Thymus (tissue), 11 donors: ENCODE data around the gene SIGLEC11. TPM values are rescaled to one million over a fixed set of nuclear protein-coding genes. Genes with fewer than 3 reads are reported as not detected.

Source experiments
- DNase-seq, 9 donors: peaks; one replicate each; pipeline ENCODE4 v3.0.0-alpha.2; 2013; ENCODE audit warnings: low spot score in 9 of 9, low read depth in 6 of 9, missing footprints in 1 of 9
- H3K27ac ChIP-seq, 2 donors: one replicate each; pipeline ENCODE4 v1.5.1; 2013; ENCODE audit warnings: control low read depth in 1 of 2, low read depth in 1 of 2, low read length in 1 of 2, mild to moderate bottlenecking in 1 of 2, moderate library complexity in 1 of 2
- H3K27me3 ChIP-seq, 2 donors: one replicate each; pipeline ENCODE4 v1.5.1; 2013; ENCODE audit warnings: low read length in 1 of 2; ENCODE audit not compliant: control insufficient read depth in 2 of 2, insufficient read depth in 1 of 2
- H3K36me3 ChIP-seq, 2 donors: one replicate each; pipeline ENCODE4 v1.5.1; 2013; ENCODE audit warnings: low read length in 1 of 2, mild to moderate bottlenecking in 1 of 2, moderate library complexity in 1 of 2; ENCODE audit not compliant: control insufficient read depth in 2 of 2, insufficient read depth in 2 of 2
- H3K4me1 ChIP-seq, 2 donors: one replicate each; pipeline ENCODE4 v1.5.1; 2013; ENCODE audit warnings: low read length in 2 of 2; ENCODE audit not compliant: control insufficient read depth in 2 of 2, insufficient read depth in 2 of 2
- H3K4me3 ChIP-seq, 2 donors: one replicate each; pipeline ENCODE4 v1.5.1; 2013; ENCODE audit warnings: low read length in 2 of 2, control low read depth in 1 of 2, mild to moderate bottlenecking in 1 of 2
- H3K9me3 ChIP-seq, 2 donors: one replicate each; pipeline ENCODE4 v1.5.1; 2013; ENCODE audit warnings: low read length in 1 of 2, mild to moderate bottlenecking in 1 of 2; ENCODE audit not compliant: control insufficient read depth in 2 of 2, insufficient read depth in 1 of 2
- WGBS: extraction: QIAGEN DNeasy Blood & Tissue Kit; methylation state at CpG from one replicate; pipeline ENCODE4 v1.1.7; 2013; 5-methylcytosine and 5-hydroxymethylcytosine counted together
- polyA plus RNA-seq: library from polyadenylated mRNA; stranded (reverse); fragments of 200-250 nt; gene quantifications from one replicate; pipeline ENCODE4 v1.2.3, GENCODE V29; 2013
- total RNA-seq: library from RNA; stranded (reverse); fragments of 120-200 nt; gene quantifications from one replicate; pipeline ENCODE4 v1.2.4, GENCODE V29; 2013
- donor health status: healthy.

Gene SIGLEC11
- total and polyA plus RNA-seq, 2 donors = 0.14 to 0.98 TPM

GRCh38 chr19:49956115-49956495 is 4.9 kb downstream of the SIGLEC11 start:
- H3K27ac ChIP-seq = no peak overlapping the region

GRCh38 chr19:49954933-49955332 is 6.0 kb downstream of the SIGLEC11 start:
- H3K27ac ChIP-seq = no peak overlapping the region
- no peaks in the 10 kb centered on the region for H3K36me3 ChIP-seq
- peaks cover 0 to 41% of the 10 kb centered on the region in 2 donors for H3K27me3 ChIP-seq
- no peak overlapping the region for H3K4me3 ChIP-seq
- H3K4me1 ChIP-seq = peaks cover 0 to 4% of the 10 kb centered on the region in 2 donors
- no peaks in the 10 kb centered on the region for H3K9me3 ChIP-seq
- DNase-seq = no peak
- WGBS = 91% methylated on average over 11 of the region's 11 CpGs

More at GRCh38 chr19:49956115-49956495, 4.9 kb downstream of the SIGLEC11 start:
- Histone ChIP-seq H3K9me3 (no peaks in the 10 kb centered on the region), H3K27me3 (peaks cover 0 to 37% of the 10 kb centered on the region in 2 donors), H3K36me3 (no peaks in the 10 kb centered on the region), H3K4me3 (no peak overlapping the region), H3K4me1 (peaks cover 0 to 4% of the 10 kb centered on the region in 2 donors)
- WGBS = 92% methylated on average over 9 of the region's 9 CpGs
- DNase-seq = no peak

GRCh38 chr19:49954092-49954829 is 6.7 kb downstream of the SIGLEC11 start:
- no peak overlapping the region for H3K27ac ChIP-seq
- no peak overlapping the region for H3K4me3 ChIP-seq
- peak in 1 of 9 donors; percentile 14 for DNase-seq
- H3K27me3 ChIP-seq = peaks cover 0 to 41% of the 10 kb centered on the region in 2 donors
- 41% methylated on average over 12 of the region's 12 CpGs for WGBS
- H3K4me1 ChIP-seq = peaks cover 0 to 4% of the 10 kb centered on the region in 2 donors
- no peaks in the 10 kb centered on the region for H3K36me3 ChIP-seq
- no peaks in the 10 kb centered on the region for H3K9me3 ChIP-seq

GRCh38 chr19:49953416-49953815 is 7.6 kb downstream of the SIGLEC11 start:
- WGBS = 71% methylated on average over 7 of the region's 7 CpGs
- Histone ChIP-seq H3K9me3 (no peaks in the 10 kb centered on the region), H3K4me3 (no peak overlapping the region), H3K27ac (no peak overlapping the region), H3K36me3 (no peaks in the 10 kb centered on the region), H3K27me3 (peaks cover 0 to 41% of the 10 kb centered on the region in 2 donors), H3K4me1 (peaks cover 0 to 4% of the 10 kb centered on the region in 2 donors)
- DNase-seq = peak in 1 of 9 donors; percentile 10

GRCh38 chr19:49952906-49953305 is 8.1 kb downstream of the SIGLEC11 start:
- no peak overlapping the region for H3K27ac ChIP-seq
- H3K4me1 ChIP-seq = peaks cover 0 to 4% of the 10 kb centered on the region in 2 donors
- H3K27me3 ChIP-seq = peaks cover 0 to 41% of the 10 kb centered on the region in 2 donors
- no peaks in the 10 kb centered on the region for H3K36me3 ChIP-seq
- no peak overlapping the region for H3K4me3 ChIP-seq
- WGBS = 93% methylated on average over 13 of the region's 13 CpGs
- H3K9me3 ChIP-seq = no peaks in the 10 kb centered on the region
- DNase-seq = no peak

- Histone ChIP-seq H3K27ac (no peak overlapping the region), H3K4me1 (peaks cover 0 to 4% of the 10 kb centered on the region in 2 donors), H3K36me3 (no peaks in the 10 kb centered on the region), H3K27me3 (peaks cover 0 to 41% of the 10 kb centered on the region in 2 donors), H3K4me3 (no peak overlapping the region), H3K9me3 (no peaks in the 10 kb centered on the region)
- no peak for DNase-seq
These were observed 8.5 kb downstream of the SIGLEC11 start for GRCh38 chr19:49952479-49952836.

GRCh38 chr19:49951806-49952478 is 9.0 kb downstream of the SIGLEC11 start:
- H3K9me3 ChIP-seq = no peaks in the 10 kb centered on the region
- H3K27ac ChIP-seq = no peak overlapping the region
- DNase-seq = no peak
- peaks cover 0 to 41% of the 10 kb centered on the region in 2 donors for H3K27me3 ChIP-seq
- WGBS = 94% methylated on average over 9 of the region's 9 CpGs
- H3K4me1 ChIP-seq = peaks cover 0 to 4% of the 10 kb centered on the region in 2 donors
- no peaks in the 10 kb centered on the region for H3K36me3 ChIP-seq
- no peak overlapping the region for H3K4me3 ChIP-seq

- 93% methylated on average over 13 of the region's 13 CpGs for WGBS
- H3K9me3 ChIP-seq = no peaks in the 10 kb centered on the region
- no peaks in the 10 kb centered on the region for H3K36me3 ChIP-seq
- H3K27me3 ChIP-seq = peaks cover 0 to 41% of the 10 kb centered on the region in 2 donors
- H3K4me3 ChIP-seq = no peak overlapping the region
- H3K27ac ChIP-seq = no peak overlapping the region
- DNase-seq = no peak
- H3K4me1 ChIP-seq = peaks cover 0 to 4% of the 10 kb centered on the region in 2 donors
These were observed 9.9 kb downstream of the SIGLEC11 start for GRCh38 chr19:49950956-49951526.

GRCh38 chr19:49950590-49950948 is 10.4 kb downstream of the SIGLEC11 start:
- Histone ChIP-seq H3K9me3 (no peaks in the 10 kb centered on the region), H3K27me3 (peaks cover 0 to 41% of the 10 kb centered on the region in 2 donors), H3K4me3 (no peak overlapping the region), H3K27ac (no peak overlapping the region), H3K36me3 (no peaks in the 10 kb centered on the region), H3K4me1 (peaks cover 0 to 4% of the 10 kb centered on the region in 2 donors)
- WGBS = 94% methylated on average over 5 of the region's 5 CpGs
- no peak for DNase-seq
